GM21576 (cell line): ENCODE measurements around the gene KAZN.

ENCODE experiments used
- ATAC-seq: cut with Tn5 transposase; IDR thresholded peaks from one replicate; pipeline ENCODE4 v1.9.1; 2021; ENCODE audit warnings: mild to moderate bottlenecking, moderate library complexity; ENCODE audit not compliant: unreplicated experiment

Gene KAZN

GRCh38 chr1:14989931-14990728 lies 391.6 kb downstream of the KAZN start:
- no peak for ATAC-seq

DNA sequence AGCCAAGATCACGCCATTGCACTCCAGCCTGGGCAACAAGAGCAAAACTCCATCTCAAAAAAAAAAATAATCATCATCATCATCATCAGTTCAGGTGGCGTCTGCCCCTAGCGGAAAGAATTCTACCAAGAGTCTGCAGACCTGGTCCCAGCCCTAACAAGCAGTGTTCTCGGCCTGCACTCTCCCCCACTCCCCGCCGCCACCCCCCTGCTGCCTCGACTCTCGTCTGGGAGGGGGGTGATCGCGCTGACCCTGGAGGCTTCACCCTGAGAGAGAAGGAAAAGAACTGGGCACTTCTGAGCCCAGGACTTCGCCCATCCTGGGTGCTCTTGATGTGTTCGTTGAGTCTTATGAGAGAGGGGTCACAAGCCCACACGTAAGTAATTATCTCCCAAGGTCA lies 394.9 kb downstream of the KAZN start:
- ATAC-seq = no peak

DNA sequence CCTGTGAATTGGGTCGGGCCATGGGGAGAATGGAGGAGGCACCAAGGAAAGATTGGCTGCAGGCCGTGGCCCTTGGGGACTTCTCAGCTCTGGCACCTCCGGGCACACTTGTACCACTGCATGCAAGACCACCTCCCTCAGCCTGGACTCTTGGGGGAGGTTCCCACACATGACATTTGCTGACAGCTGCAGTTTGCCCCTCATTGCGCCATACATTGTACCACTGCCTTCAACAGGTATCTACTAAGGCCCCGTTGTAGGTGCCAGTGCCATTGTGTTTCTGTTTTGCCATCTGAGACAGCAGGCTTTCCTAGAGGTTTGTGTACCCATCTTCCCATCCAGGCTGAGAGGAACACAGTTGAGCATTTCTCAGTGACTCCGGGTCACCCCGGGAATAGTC lies 395.7 kb downstream of the KAZN start:
- ATAC-seq = no peak

GRCh38 chr1:14994841-14995437 lies 396.5 kb downstream of the KAZN start:
- no peak for ATAC-seq

DNA sequence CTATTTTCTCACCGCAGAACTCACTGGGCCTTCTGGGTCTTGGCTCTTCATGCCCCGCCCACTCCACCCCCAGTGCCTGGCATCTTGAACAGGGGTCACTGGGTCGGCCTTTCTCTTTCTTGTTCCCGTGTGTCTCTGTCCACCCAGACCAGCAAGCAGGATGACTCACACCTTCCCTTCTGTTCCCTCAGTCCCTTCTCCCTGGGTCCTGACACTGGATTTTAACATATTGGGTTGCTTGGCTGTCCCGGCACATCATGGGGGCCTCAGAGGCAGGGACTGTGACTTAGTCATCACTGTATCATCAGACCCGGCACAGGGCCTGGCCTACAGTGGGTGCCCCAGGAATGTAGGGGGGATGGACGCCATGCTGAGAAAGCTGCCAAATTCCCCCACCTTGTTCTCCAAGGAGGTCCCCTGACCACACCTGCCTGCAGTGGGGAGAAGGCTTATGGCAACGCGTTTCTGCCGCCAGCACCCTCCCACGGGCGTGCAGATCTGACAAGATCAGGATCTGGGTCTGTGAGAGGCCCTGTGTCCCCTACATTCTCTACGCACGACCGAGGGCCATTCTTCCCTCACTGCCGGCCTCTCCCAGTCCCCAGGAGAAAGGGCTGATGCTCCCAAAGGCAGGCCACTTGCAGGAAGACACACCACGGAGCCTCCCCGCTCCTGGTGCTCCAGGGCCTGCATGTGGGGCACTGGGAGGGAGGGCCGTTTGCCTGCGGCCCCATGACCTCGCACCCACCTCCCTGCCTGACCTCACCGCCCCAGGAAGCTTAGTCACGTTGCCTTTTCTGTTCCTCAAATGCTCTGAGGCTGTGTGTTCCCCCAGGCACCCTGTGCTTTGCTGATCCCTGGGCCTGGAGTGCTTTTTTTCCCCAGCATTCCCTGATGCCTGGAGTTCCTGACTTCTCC lies 397.9 kb downstream of the KAZN start:
- ATAC-seq = no peak

DNA sequence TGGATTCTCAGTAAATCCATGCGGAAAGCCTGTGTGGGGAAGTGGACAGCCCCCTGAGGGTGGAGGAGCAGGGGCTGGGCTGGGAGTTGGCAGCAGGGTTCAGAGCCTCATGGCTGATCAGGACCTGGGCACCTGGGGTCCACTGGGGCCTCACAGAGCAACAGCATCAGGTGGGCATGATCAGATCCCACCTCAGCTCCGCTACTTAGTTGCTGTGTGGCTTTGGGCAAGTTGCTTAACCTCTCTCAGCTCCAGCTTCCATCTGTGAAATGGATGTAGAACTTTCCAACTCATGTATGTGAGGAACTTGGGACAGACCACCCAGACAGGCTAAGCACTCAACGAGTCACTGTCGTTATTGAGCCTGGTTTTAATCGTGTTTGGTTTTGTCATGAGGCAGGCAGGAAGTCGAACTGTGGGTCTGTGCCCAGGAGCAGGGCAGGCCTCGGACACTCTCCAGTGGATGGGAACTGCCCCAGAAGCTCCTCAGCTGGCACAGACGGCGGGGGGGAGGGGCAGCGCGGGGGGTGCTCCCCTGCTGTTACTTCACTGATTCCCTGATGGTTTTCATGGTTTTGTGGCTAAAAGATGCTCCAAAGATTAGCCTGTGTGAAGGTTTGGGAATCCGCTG lies 399.3 kb downstream of the KAZN start:
- no peak for ATAC-seq

DNA sequence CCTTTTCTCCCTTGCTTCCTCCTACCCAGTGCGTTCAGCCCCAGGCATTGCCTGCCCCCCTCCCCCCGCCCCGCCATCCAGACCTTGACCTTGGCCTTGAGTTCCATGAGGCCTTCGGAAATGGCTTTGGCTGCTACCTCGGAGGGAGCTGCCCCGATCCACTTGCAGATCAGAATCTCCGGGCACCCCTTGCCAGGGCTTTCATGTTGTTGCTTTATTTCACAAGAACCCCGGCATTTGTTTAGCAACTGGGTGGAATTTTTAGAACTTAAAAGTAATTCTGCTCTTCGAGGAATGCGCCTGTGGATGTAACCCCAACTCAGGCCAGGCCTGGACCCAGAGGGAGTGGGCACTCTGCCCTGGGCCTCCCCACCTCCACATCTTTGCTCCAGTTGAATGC lies 401.0 kb downstream of the KAZN start:
- ATAC-seq = no peak

DNA sequence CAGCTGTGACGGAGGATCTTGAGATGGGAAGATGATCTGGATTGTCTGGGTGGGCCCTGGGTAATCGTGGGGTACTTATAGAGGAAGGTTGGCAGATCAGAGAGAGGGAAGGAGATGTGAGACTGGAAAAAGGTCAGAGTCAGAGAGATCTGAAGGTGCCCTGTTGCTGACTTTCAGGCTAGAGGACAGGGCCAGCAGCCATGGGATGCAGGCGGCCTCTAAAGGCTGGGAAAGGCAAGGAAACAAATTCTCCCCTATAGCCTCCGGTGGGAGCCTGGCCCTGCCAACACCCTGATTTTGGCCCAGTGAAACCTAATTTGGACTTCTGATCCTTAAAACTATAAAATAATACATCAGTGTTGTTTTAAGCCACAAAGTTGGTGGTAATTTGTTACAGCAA lies 401.5 kb downstream of the KAZN start:
- ATAC-seq = no peak

DNA sequence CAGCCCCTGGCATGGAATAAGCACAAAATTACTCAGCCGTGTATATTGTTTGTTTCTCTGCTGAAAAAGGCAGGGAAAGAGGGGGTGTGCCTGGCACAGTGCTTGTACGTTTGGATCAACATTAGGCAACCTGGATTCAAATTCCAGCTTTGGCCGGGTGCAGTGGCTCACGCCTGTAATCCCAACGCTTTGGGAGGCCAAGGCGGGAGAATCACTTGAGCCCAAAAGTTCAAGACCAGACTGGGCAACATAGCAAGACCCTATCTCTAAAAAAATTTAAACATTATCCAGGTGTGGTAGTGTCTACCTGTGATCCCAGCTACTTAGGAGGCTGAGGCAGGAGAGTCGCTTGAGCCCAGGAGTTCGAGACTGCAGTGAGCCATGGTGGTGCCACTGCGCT lies 402.2 kb downstream of the KAZN start:
- no peak for ATAC-seq

DNA sequence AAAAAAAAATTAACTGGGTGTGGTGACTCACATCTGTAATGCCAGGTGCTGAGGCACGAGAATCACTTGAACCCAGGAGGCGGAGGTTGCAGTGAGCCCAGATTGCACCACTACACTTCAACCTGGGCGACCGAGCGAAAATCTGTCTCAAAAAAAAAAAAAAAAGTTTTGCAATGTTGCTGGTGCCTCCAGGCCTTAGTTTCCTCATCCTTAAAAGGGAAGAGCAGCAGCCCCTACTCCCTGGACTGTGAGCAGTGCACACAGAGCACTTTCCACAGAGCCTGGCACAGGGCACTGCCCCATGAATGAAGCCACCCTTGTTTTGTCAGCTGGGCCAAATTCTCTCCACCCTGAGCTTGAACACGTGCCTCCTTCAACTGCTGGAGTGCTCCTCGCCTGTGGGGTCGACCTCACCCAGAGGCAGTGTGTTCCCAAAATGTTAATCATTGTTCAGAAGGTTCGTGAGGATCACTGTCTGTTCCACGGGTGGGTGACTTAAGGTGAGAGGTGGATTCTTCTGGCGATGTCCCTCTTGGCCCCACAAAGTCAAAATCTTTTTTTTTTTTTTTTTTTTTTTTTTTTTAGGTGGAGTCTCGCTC lies 402.9 kb downstream of the KAZN start:
- ATAC-seq = no peak

GRCh38 chr1:15002325-15002724 lies 403.8 kb downstream of the KAZN start:
- ATAC-seq = no peak

- ATAC-seq = no peak
These were observed 405.9 kb downstream of the KAZN start for GRCh38 chr1:15004396-15004795.

GRCh38 chr1:15005116-15005515 lies 406.6 kb downstream of the KAZN start:
- ATAC-seq = no peak

- no peak for ATAC-seq
These were observed 408.9 kb downstream of the KAZN start for GRCh38 chr1:15007368-15007767.

- ATAC-seq = no peak
These were observed 409.4 kb downstream of the KAZN start for GRCh38 chr1:15007842-15008241.

- no peak for ATAC-seq
These were observed 410.6 kb downstream of the KAZN start for GRCh38 chr1:15008783-15009729.

- ATAC-seq = no peak
These were observed 412.7 kb downstream of the KAZN start for GRCh38 chr1:15011160-15011559.

DNA sequence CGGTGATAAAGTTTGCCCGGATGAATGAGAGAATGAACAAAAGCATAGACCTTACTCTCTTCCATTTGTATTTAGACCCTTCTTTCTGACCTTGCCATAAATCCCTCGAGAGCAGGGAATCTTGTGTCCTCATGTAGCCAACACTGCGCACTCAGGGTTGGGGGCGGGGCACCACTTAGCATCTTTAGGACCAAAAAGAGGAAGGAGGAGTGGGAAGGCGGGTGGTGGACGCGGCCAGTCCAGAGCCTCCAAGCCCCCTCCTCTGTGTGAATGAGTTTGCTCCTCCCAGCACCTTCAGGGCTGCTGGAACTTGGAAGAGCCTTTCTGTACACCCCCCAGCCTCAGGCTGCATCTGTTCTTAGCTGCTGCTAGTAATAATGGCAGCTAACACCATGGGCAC lies 413.2 kb downstream of the KAZN start:
- ATAC-seq = no peak

DNA sequence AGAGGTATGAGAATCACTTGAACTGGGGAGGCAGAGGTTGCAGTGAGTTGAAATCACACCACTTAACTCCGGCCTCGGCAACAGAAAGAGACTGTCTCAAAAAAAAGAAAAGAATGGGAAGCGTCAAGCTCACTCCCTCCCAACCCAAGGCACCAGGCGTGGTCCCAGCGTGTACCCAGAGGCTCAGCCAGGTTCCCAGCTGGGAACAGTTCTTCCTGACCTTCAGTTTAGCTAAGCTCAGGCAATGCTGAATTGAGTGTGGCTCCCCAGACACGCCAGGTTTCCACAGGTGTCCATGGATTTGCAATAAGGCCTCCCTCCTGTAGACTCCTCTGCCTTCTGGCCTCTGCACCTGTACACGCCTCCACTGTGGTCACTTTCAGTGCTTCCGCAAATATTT lies 414.3 kb downstream of the KAZN start:
- no peak for ATAC-seq

DNA sequence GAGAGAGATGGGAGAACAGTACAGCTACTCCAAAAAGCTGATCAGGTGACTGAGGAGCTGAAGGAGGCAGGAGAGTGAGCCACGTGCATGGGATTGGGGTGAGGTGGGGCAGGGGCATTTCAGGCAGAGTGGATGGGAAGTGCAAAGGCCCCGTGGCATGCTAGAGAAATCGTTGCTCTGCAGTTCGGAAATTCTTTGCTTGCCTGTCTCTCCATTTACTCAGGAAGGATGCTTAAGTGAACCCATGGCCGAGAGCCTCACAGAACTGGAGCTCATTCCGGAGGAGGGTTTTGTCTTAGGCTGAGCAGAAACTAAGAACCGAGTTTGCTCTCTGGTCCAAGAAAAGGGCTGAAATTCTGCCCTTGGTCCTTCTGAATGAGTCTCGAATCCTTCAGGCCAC lies 415.3 kb downstream of the KAZN start:
- no peak for ATAC-seq
